GM19395 (cell line): Measurements from ENCODE around the gene KRT86.

Source experiments
- ATAC-seq: cut with Tn5 transposase; IDR thresholded peaks from one replicate; pipeline ENCODE4 v1.9.1; 2021; ENCODE audit warnings: mild to moderate bottlenecking, moderate library complexity; ENCODE audit not compliant: unreplicated experiment

The KRT86 gene

DNA sequence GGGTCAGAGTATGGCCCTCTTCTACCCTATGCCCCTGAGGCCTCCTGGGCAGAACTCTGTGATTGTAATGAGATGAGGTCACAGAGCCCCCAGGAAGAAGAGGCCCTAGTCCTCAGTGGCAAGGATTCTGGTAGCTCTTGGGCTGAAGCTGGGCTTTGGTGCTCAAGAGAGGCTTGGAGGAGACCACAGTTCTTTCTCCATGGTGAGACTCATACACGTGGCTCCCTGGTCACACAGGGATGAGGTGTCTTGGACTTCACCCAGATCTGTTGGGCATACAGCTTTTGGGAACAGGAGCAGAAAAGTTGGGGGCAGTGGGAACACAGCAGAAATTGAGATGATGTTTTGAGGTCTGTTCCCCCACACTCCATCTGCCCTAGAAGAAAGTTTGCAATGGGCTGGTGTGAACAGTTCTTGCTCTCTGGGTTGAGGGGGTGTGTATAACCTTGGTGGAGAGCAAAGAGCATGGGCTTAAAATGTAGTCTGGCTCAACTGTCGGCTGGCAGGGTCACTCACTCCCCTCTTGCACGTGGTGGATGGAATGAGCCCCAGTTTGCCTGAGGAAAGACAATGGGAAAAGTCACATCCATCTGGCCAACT, at the start of gene KRT86:
KRT86 (plus strand) TSS at position 125 of the 600 bp plus-strand sequence. CDS start 27,272 bp downstream, outside the sequence.
- ATAC-seq, result no peak

DNA sequence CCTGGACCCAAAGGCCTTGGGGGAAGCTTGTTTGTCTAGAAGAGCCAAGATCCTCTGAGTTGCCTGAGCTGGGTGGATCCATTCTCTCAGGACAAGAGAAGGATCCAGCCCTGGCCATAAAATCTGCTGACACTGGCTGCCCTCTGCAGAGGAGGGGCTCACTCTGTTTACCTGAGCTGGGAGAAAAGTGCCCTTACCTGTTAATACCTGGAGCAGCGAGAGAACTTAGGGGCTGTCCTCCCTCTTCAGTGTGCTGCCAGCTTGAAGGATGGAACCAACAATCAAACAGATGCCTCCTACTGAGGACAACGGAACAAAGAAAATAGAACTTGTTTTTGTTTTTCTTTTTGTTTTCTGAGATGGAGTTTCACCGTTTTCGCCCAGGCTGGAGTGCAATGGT, 48.7 kb upstream of the KRT86 start:
- ATAC-seq, result no peak

DNA sequence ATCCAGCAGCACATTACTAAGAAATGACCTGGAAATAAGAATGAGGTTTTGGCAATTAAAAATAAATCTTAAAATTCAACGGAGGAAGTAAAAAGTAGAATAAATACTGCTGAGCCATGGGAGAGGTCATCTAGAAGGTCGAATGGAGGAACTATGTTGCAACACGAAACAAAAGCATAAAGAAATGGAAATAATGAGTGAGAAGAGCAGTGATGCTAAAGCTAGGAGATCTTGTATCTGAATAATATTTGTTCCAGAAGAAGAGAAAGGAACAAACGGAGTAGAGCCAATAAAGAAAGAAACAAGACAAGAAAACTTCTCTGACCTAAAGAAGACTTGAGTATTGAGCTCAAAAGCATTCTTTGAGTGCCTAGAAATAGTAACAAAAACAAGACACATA, 48.0 kb upstream of the KRT86 start:
- no peak for ATAC-seq

GRCh38 chr12:52227606-52228166, 46.8 kb upstream of the KRT86 start:
- ATAC-seq, result no peak

- no peak for ATAC-seq
Observed at GRCh38 chr12:52228366-52228765, 46.1 kb upstream of the KRT86 start.

DNA sequence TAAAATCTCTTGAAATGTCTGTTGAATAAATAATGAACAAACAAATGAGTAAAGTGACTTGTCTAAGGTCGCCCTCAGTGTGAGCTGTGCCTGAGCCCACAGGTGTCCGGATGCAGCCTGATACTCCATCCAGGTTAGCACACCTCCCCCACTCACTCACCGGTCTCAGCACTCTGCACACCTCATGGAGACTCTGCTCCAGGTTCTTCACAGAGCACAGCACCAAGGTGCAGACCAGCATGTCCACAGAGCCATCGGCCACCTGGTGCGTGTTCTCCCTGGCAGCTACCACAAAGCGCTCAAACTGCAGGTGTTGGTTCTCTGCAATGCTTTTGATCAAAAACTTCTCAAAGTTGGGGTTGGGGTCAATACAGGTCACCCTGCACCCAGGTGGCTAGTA, 45.5 kb upstream of the KRT86 start:
- no peak for ATAC-seq

GRCh38 chr12:52229836-52230343, 44.6 kb upstream of the KRT86 start:
- ATAC-seq, result no peak

DNA sequence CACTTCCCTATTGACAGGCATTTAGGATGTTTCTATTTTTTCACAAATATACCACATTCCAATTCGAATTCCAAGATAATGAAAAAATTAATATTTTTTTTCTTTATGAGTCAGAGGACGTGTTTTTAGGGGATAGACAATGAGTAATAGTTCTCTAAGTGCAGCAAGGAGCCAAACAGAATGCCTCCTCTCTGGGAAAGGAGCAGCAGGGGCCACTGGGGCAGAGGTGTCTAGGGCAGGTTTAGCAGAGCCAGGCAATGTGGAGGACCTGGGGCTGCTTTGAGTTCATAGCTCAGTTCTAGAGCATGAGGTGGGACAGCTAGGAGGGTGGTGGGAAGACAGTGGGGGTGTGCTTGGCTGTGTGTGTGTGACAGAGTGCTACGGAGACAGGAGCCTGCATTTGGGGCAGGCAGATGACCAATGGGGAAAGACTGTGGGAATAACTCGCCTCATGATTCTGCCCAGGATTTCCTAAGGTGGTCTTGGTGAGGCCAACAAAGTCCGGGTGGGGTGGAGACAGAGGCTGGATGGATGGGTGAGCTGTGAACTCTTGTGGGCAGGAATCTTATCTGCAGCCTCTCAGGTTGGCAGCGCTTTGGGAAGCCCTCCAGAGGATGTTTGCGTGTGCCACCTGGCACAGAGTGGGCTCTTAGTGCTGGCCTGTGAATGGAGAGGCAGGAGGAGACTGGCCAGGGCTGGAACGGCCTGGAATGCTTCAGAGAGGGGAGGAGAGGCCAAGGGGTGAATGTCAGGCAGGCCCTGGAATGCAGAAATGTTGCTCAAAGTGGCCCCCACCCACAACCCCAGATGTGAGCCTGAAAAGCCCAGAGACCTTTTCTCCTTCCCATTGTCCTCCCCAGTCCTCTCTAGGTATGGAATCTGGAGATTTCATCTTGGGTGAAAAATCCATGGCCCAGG, 43.8 kb upstream of the KRT86 start:
- no peak for ATAC-seq

DNA sequence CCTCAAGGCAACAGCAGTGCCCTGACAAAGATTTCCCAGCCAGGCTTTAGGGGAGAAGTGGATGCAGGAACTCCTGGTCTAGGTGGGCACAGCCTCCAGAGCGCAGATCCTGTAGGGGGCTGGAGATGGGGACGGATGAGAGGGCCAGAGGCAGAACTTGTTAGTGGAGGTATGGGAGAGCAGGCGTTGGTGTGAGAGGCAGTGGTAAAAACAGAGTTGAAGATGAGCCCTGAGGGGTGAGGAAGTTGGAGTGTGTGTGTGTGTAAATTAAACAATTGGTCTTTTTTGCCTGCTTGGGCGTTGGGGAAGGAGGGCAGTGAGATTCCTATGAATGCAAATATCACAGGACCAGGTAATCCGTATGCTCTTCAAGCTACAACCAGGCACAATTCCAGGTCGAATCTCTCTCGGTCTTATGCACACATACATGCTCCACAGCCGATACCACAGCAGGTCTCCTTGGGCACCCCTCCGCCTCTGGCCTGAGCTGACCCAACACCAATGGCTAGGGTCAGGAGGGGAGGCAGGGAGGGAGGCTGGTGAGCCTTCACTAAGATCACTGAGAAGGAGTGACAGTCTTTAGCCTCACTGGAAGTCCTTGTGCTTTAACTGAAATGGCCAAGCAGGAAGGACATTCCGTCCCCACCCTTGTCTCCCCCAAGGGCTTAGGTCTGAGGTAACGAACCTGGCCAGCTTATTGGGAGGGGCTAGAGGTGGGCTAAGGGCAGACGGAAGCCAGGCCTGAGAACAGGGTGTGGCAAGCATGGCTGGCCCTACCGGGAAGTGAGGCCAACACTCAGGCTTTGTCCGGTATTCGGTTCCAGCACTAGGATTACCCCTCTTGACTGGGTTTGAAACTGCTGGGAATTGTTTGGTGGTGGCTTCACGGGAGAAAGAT, 42.9 kb upstream of the KRT86 start:
- no peak for ATAC-seq

GRCh38 chr12:52232203-52232673, 42.2 kb upstream of the KRT86 start:
- ATAC-seq, result no peak

DNA sequence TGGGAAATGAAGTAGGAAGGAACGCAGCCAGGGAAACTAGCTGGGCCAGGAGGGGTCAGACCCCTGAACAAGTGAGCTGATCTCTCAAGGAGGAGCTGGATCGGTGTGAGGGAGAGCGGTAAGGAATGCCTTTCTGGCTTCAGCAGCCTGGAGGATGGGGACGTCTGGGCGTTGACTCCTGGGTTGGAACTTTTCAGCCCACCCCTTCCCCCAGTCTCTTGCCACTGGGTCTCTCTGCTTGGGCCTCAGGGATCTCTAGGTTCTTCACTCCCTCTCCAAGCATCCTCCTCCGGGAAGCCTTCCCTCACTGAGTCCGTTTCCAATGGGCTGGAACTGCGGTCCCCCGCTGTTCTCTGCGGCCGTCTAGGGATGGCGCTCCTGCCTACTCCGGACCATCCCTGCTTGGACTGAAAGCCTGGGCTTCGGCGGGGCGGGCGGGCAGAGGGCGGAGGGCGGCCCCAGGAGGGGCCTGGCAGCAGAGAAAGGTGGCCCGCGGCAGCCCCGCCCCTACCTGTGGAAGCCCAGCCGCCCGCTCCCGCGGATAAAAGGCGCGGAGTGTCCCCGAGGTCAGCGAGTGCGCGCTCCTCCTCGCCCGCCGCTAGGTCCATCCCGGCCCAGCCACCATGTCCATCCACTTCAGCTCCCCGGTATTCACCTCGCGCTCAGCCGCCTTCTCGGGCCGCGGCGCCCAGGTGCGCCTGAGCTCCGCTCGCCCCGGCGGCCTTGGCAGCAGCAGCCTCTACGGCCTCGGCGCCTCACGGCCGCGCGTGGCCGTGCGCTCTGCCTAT, 41.6 kb upstream of the KRT86 start, which contains the start of gene KRT7:
KRT7 (plus strand) TSS at position 570 of the 788 bp plus-strand sequence; CDS start at position 624, 54 bp downstream.
- no peak for ATAC-seq

GRCh38 chr12:52233462-52234207, 40.8 kb upstream of the KRT86 start:
- no peak for ATAC-seq

GRCh38 chr12:52234223-52234810, 40.1 kb upstream of the KRT86 start:
- ATAC-seq, result no peak

DNA sequence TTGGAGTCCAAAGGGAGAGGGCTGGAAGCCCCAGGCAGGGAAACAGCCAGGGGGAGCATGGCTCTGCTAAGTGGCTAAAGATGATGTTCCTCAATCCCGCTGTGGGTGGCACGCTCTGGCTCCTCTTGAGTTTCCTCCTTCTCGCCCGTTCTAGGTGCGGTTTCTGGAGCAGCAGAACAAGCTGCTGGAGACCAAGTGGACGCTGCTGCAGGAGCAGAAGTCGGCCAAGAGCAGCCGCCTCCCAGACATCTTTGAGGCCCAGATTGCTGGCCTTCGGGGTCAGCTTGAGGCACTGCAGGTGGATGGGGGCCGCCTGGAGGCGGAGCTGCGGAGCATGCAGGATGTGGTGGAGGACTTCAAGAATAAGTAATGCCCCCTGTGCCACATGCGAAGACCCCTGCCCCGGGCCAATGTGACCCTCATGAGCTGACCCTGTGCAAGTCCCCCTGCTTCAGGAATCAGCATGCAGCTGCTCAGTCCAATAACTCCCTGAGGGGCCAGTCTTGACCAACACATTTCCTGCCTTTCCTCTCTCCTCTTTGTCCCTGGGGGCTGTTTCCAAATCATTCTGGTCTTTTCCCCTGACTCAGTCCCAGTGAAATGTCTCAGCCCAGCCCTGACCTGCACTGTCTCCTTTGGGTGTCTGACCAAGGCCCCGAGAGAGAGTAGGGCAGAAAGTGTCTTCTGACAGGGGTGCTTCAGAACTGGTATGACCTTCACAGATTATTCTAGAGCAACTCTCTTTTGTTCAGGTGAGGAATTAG, 39.3 kb upstream of the KRT86 start:
- ATAC-seq, result no peak

- no peak for ATAC-seq
Observed at GRCh38 chr12:52235822-52236361, 38.6 kb upstream of the KRT86 start.

DNA sequence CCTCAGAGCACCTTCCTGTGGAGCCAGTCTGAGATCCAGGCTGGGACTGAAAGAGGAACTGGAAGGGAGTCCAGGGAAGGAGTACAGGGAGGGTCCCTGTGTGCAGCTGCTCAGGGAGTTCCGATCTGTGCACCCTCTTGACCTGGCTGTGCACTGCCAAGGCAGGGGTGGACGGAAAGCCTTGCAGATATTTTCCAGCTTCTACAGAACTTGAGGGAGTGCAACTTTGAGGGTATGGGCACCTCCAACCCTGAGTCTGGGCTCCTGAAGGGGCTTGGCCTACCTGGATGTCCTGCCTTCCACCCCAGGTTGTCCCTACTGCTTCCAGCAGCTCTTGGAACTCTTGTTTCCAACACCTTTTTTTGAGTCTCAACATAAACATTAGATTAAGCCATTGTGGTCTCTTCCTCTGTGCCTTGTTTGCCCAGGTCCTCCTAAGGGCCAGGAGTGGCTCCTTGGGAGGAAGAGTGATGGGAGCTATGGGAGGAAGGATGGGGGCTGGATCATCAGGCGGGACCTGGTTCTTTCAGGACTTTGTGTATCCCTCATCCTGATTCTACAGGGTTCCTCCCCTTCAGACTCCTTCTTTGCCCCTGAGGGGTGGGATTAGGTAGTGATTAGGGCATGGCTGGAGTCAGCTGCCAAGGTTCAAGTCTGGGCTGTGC, 37.9 kb upstream of the KRT86 start:
- no peak for ATAC-seq

DNA sequence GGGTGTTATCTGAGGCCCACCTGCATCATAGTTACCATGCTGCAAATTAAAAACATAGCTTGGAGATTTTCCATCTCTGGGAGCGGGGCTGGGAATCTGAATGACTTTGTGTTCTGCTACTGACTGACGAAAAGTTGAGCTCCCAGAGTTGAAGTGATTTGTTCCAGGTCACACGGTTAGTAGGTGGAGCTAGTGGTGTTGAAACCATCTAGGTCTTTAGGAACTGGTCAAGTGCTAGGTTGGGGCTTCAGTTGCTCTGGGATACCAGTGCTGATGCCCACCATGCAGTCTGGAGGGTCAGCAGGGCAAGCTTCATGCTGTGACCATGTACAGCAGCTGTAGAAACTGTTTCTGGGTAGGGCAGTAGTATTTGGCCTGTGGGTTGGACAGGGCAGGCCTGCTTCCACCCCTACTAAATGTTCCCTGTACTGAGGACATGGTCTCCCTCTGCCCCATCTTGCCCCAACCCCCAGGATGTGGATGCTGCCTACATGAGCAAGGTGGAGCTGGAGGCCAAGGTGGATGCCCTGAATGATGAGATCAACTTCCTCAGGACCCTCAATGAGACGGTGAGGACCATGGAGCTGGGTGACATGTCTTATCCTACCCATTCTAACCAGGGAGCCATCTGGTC, 36.1 kb upstream of the KRT86 start:
- ATAC-seq, result no peak
